ENCODE data around the gene COL18A1.

The COL18A1 gene

GRCh38 chr21:45450423-45451090 lies 45.6 kb downstream of the COL18A1 start:
- no peak for TF ChIP-seq CTCF (conservative IDR thresholded peaks at IDR 0.05; ENCODE audit: control insufficient read depth, insufficient read depth, low read depth, low read length)
- no peak overlapping the region for H3K4me3 ChIP-seq (ENCODE audit: control insufficient read depth, low read depth, low read length)
- DNase-seq (ENCODE audit: low read depth) = no peak

GRCh38 chr21:45451091-45451740 lies 46.3 kb downstream of the COL18A1 start:
- peak; percentile 37 for DNase-seq (ENCODE audit: low read depth)
- TF ChIP-seq CTCF (conservative IDR thresholded peaks at IDR 0.05; ENCODE audit: control insufficient read depth, insufficient read depth, low read depth, low read length) = no peak
- no peak overlapping the region for H3K4me3 ChIP-seq (ENCODE audit: control insufficient read depth, low read depth, low read length)

- no peak for TF ChIP-seq CTCF (conservative IDR thresholded peaks at IDR 0.05; ENCODE audit: control insufficient read depth, insufficient read depth, low read depth, low read length)
- DNase-seq (ENCODE audit: low read depth) = no peak
- H3K4me3 ChIP-seq (ENCODE audit: control insufficient read depth, low read depth, low read length) = no peak overlapping the region
Observed at GRCh38 chr21:45451771-45452182, 46.8 kb downstream of the COL18A1 start.

GRCh38 chr21:45452696-45453307 lies 47.8 kb downstream of the COL18A1 start:
- no peak overlapping the region for H3K4me3 ChIP-seq (ENCODE audit: control insufficient read depth, low read depth, low read length)
- no peak for DNase-seq (ENCODE audit: low read depth)
- no peak for TF ChIP-seq CTCF (conservative IDR thresholded peaks at IDR 0.05; ENCODE audit: control insufficient read depth, insufficient read depth, low read depth, low read length)

GRCh38 chr21:45453308-45453950 lies 48.5 kb downstream of the COL18A1 start:
- TF ChIP-seq CTCF (conservative IDR thresholded peaks at IDR 0.05; ENCODE audit: control insufficient read depth, insufficient read depth, low read depth, low read length) = no peak
- no peak overlapping the region for H3K4me3 ChIP-seq (ENCODE audit: control insufficient read depth, low read depth, low read length)
- DNase-seq (ENCODE audit: low read depth) = no peak

DNA sequence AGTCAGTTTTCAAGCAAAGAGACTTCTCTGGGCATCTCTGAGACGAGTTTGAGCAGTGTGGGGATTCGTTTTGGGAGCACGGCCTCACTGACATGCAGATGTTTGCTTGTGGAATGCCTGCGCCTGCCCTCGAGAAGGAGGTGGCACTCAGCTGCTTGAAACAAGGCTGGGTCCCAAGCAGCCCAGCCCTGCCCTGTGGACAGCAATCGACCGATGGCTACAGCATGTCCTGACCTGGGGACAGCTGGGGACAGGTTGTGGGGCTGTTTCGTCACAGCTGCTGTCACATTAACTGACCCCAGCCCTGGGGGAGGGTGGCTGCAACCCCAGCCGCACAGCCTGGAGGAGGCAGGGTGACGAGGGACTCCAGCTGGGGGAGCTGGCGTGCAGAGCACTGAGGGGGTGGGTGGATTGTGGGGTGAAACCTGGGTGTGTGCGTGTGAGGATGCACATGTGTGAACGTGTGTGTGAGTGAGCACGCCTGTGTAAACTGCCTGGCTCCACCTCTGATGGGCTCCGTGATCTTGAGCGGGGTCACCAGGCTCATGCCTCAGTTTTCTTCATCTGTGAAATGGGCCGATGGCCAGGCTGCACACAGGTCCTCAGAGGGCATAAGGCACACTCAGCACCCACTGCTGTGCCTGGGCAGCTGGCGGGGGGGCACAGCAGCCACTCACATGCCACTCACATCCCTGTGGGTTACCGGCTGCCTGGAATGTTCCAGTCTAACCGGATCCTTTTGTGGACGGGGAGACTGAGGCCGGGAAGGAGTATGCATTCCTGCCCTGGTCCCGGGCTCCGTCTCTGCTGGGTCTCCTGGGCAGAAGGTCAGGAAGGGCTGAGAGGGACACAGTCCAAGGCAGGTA lies 49.3 kb downstream of the COL18A1 start:
- no peak for DNase-seq (ENCODE audit: low read depth)
- H3K4me3 ChIP-seq (ENCODE audit: control insufficient read depth, low read depth, low read length) = no peak overlapping the region
- no peak for TF ChIP-seq CTCF (conservative IDR thresholded peaks at IDR 0.05; ENCODE audit: control insufficient read depth, insufficient read depth, low read depth, low read length)

All from fibroblast of mammary gland (primary cell).